PC-9 (cell line): ENCODE data around the gene RNF13. TPM values are rescaled to one million over a fixed set of nuclear protein-coding genes. Genes with fewer than 3 reads are reported as not detected.

ENCODE experiments used
- BruUV-seq: library from RNA; stranded (reverse); fragments of 400-500 nt; replicated peaks from 2 replicates; lab custom pipeline; 2021; lab: Mats Ljungman, UMichigan
- CTCF ChIA-PET: fragments of 300-600 bp; sonication (Branson Sonifier 250); formaldehyde crosslinking; loops from one replicate; lab custom pipeline; 2022; ENCODE audit warnings: antibody characterized with exemption; lab: Charles Lee
- POLR2A ChIA-PET: fragments of 300-600 bp; sonication (Branson Sonifier 250); formaldehyde crosslinking; loops from one replicate; lab custom pipeline; 2022; ENCODE audit warnings: antibody characterized with exemption; ENCODE audit not compliant: unreplicated experiment; lab: Charles Lee
- DNase-seq, 2 experiments: peaks; one replicate each; pipeline versions ENCODE4 v3.0.0 to v3.0.0-alpha.2; 2015 to 2022; ENCODE audit warnings: mixed read lengths in 1 of 2
- H2AFZ ChIP-seq: fragments of 200-600 bp; sonication (generic); 2 replicates; pipeline ENCODE4 v1.8.1; 2017; ENCODE audit warnings: antibody characterized with exemption
- H3F3A ChIP-seq: fragments of 200-600 bp; sonication (generic); 2 replicates; pipeline ENCODE4 v1.8.1; 2017; ENCODE audit warnings: antibody characterized with exemption, mild to moderate bottlenecking, low read depth; ENCODE audit not compliant: insufficient read depth
- H3K27ac ChIP-seq: fragments of 200-600 bp; sonication (generic); 2 replicates; pipeline ENCODE4 v1.6.1; 2016; ENCODE audit warnings: mixed run types
- H3K27me3 ChIP-seq: fragments of 200-600 bp; sonication (generic); 2 replicates; pipeline ENCODE4 v1.6.1; 2016; ENCODE audit warnings: low read depth, mixed run types; ENCODE audit not compliant: insufficient read depth
- H3K36me3 ChIP-seq: fragments of 200-600 bp; sonication (generic); 2 replicates; pipeline ENCODE4 v1.6.1; 2016; ENCODE audit warnings: low read depth, mixed run types
- H3K4me1 ChIP-seq: fragments of 200-600 bp; sonication (generic); replicated peaks from 2 replicates; pipeline ENCODE4 v1.6.1; 2016; ENCODE audit warnings: mixed run types; ENCODE audit not compliant: insufficient read depth
- H3K4me2 ChIP-seq: fragments of 200-600 bp; sonication (generic); 2 replicates; pipeline ENCODE4 v1.6.1; 2017; ENCODE audit warnings: mixed run types
- H3K4me3 ChIP-seq: fragments of 200-600 bp; sonication (generic); 2 replicates; pipeline ENCODE4 v1.6.1; 2016; ENCODE audit warnings: mixed run types
- H3K79me2 ChIP-seq: fragments of 200-600 bp; sonication (generic); 2 replicates; pipeline ENCODE4 v1.6.1; 2017; ENCODE audit warnings: low read depth, mixed run types
- H3K9me2 ChIP-seq: fragments of 200-600 bp; sonication (generic); 2 replicates; pipeline ENCODE4 v1.8.1; 2017; ENCODE audit warnings: mild to moderate bottlenecking; ENCODE audit not compliant: insufficient read depth
- H3K9me3 ChIP-seq: fragments of 200-600 bp; sonication (generic); 2 replicates; pipeline ENCODE4 v1.8.1; 2016; ENCODE audit warnings: low read depth; ENCODE audit not compliant: insufficient read depth
- H4K20me1 ChIP-seq: fragments of 200-600 bp; sonication (generic); 2 replicates; pipeline ENCODE4 v1.8.1; 2017; ENCODE audit not compliant: insufficient read depth
- EZH2 ChIP-seq: fragments of 200-600 bp; sonication (generic); IDR thresholded peaks from 2 replicates; pipeline ENCODE4 v1.8.0; 2017; ENCODE audit warnings: antibody characterized with exemption, low read depth
- intact Hi-C: fragments of 100-400 bp; cut with micrococcal nuclease; formaldehyde crosslinking; loops from one replicate; pipeline ENCODE4 v1.10.0; 2022; ENCODE audit not compliant: unreplicated experiment
- total RNA-seq: library from RNA; stranded (reverse); gene quantifications from 2 replicates; pipeline ENCODE4 v1.2.3, GENCODE V29; 2021
- TF ChIP-seq, protein P1 (sequence below): fragments of 200-600 bp; sonication (generic); conservative IDR thresholded peaks from 2 replicates; pipeline ENCODE4 v1.6.1; 2017; ENCODE audit warnings: mixed run types, antibody characterized with exemption, mild to moderate bottlenecking, moderate library complexity

Gene RNF13
- total RNA-seq, 1 experiment from 2014 or later = 65.0 TPM

GRCh38 chr3:149917124-149917667, 104.2 kb downstream of the RNF13 start:
- POLR2A ChIA-PET = no interaction called here
- no TSS peak for BruUV-seq

GRCh38 chr3:149919509-149919908, 106.5 kb downstream of the RNF13 start:
- H2AFZ ChIP-seq = no peak overlapping the region
- H3K27me3 ChIP-seq = no peaks in the 10 kb centered on the region
- TF ChIP-seq EZH2 = no peak
- TF ChIP-seq, protein P1, sequence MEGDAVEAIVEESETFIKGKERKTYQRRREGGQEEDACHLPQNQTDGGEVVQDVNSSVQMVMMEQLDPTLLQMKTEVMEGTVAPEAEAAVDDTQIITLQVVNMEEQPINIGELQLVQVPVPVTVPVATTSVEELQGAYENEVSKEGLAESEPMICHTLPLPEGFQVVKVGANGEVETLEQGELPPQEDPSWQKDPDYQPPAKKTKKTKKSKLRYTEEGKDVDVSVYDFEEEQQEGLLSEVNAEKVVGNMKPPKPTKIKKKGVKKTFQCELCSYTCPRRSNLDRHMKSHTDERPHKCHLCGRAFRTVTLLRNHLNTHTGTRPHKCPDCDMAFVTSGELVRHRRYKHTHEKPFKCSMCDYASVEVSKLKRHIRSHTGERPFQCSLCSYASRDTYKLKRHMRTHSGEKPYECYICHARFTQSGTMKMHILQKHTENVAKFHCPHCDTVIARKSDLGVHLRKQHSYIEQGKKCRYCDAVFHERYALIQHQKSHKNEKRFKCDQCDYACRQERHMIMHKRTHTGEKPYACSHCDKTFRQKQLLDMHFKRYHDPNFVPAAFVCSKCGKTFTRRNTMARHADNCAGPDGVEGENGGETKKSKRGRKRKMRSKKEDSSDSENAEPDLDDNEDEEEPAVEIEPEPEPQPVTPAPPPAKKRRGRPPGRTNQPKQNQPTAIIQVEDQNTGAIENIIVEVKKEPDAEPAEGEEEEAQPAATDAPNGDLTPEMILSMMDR = no peak
- H3K79me2 ChIP-seq = no peaks in the 10 kb centered on the region
- no peaks in the 10 kb centered on the region for H3K4me1 ChIP-seq
- H3K9me3 ChIP-seq = no peaks in the 10 kb centered on the region
- no peak overlapping the region for H3K27ac ChIP-seq
- no peaks in the 10 kb centered on the region for H3K36me3 ChIP-seq
- intact Hi-C loops = no loop called here
- H3F3A ChIP-seq = 0 out of 2 replicates have a peak, but pooled peaks cover under 1% of the 10 kb centered on the region
- no TSS peak for BruUV-seq
- ChIA-PET POLR2A (no interaction called here), CTCF (no interaction called here)
- no peak for DNase-seq
- no peaks in the 10 kb centered on the region for H4K20me1 ChIP-seq
- H3K4me3 ChIP-seq = no peak overlapping the region
- no peaks in the 10 kb centered on the region for H3K9me2 ChIP-seq
- H3K4me2 ChIP-seq = no peak overlapping the region

More at GRCh38 chr3:149917124-149917667, 104.2 kb downstream of the RNF13 start:
- no peaks in the 10 kb centered on the region for H4K20me1 ChIP-seq
- intact Hi-C loops = no loop called here
- no peak overlapping the region for H3K4me2 ChIP-seq
- H3K4me3 ChIP-seq = no peak overlapping the region
- no peaks in the 10 kb centered on the region; the same call in 1 of the 2 replicates for H3F3A ChIP-seq
- no peaks in the 10 kb centered on the region for H3K79me2 ChIP-seq
- CTCF ChIA-PET = no interaction called here
- H2AFZ ChIP-seq = no peak overlapping the region
- H3K9me2 ChIP-seq = no peaks in the 10 kb centered on the region
- no peaks in the 10 kb centered on the region for H3K36me3 ChIP-seq
- TF ChIP-seq EZH2 = no peak
- TF ChIP-seq, protein P1 = no peak
- H3K9me3 ChIP-seq = no peaks in the 10 kb centered on the region
- H3K27ac ChIP-seq = no peak overlapping the region
- no peak for DNase-seq
- H3K4me1 ChIP-seq = no peaks in the 10 kb centered on the region
- no peaks in the 10 kb centered on the region for H3K27me3 ChIP-seq

DNA sequence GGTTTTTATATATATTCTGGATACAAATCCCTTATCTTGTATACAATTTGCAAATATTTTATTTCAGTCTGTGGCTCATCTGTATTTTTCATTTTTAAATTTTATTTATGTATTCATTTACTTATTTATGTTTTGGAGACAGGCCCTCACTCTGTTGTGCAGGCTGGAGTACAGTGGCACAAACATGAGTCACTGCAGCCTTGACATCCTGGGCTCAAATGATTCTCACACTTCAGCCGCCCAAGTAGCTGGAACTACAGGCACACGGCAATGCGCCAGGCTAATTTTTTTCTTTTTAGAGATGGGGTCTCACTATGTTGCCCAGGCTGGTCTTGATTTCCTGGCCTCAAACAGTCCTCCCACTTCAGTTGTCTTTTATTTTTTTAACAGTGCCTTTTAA, 107.1 kb downstream of the RNF13 start:
- H3K27me3 ChIP-seq = no peaks in the 10 kb centered on the region
- no peaks in the 10 kb centered on the region for H3K9me3 ChIP-seq
- H3K27ac ChIP-seq = no peak overlapping the region
- no peaks in the 10 kb centered on the region; the same call in 1 of the 2 replicates for H3K36me3 ChIP-seq
- ChIA-PET POLR2A (no interaction called here), CTCF (no interaction called here)
- H2AFZ ChIP-seq = no peak overlapping the region
- no peak for TF ChIP-seq EZH2
- TF ChIP-seq, protein P1 = no peak
- 0 out of 2 replicates have a peak, but pooled peaks cover 7% of the 10 kb centered on the region for H3F3A ChIP-seq
- no peaks in the 10 kb centered on the region for H3K9me2 ChIP-seq
- no peak overlapping the region for H3K4me3 ChIP-seq
- no peak for DNase-seq
- no peaks in the 10 kb centered on the region for H3K79me2 ChIP-seq
- H4K20me1 ChIP-seq = no peaks in the 10 kb centered on the region
- no peak overlapping the region for H3K4me2 ChIP-seq
- no peaks in the 10 kb centered on the region for H3K4me1 ChIP-seq
- BruUV-seq = no TSS peak
- intact Hi-C loops = no loop called here
